ENCODE data around the gene P2RX5. TPM values are rescaled to one million over a fixed set of nuclear protein-coding genes. Genes with fewer than 3 reads are reported as not detected.

The P2RX5 gene
- total RNA-seq, 1 experiment from 2014 or later, result 8.8 TPM

- DNase-seq (ENCODE audit: low spot score) (no peak), ATAC-seq (no peak)
- no peaks in the 10 kb centered on the region for H3K36me3 Mint-ChIP-seq
- CTCF ChIA-PET, result no interaction called here
- no peak for TF ChIP-seq GTF2I (CRISPR knock-in tag; conservative IDR thresholded peaks at IDR 0.05)
- no peak for TF ChIP-seq SOX15 (CRISPR knock-in tag; IDR thresholded peaks at IDR 0.05)
- TF ChIP-seq GABPB1 (CRISPR knock-in tag; IDR thresholded peaks at IDR 0.05), result no peak
- TF ChIP-seq OVOL2 (CRISPR knock-in tag; IDR thresholded peaks at IDR 0.05; ENCODE audit: borderline replicate concordance), result no peak
- no peak for TF ChIP-seq USF1 (CRISPR knock-in tag; IDR thresholded peaks at IDR 0.05)
- TF ChIP-seq ZNF396 (CRISPR knock-in tag; IDR thresholded peaks at IDR 0.05; ENCODE audit: borderline replicate concordance), result no peak
- no peak for TF ChIP-seq ZNF512 (CRISPR knock-in tag; IDR thresholded peaks at IDR 0.05; ENCODE audit: borderline replicate concordance)
- TF ChIP-seq CBFB (CRISPR knock-in tag; IDR thresholded peaks at IDR 0.05; ENCODE audit: low read depth), result no peak
- no peak for TF ChIP-seq ZMAT4 (CRISPR knock-in tag; IDR thresholded peaks at IDR 0.05)
- TF ChIP-seq ZNF232 (CRISPR knock-in tag; IDR thresholded peaks at IDR 0.05), result no peak
- no peak for TF ChIP-seq NR3C1 (CRISPR knock-in tag; conservative IDR thresholded peaks at IDR 0.05; ENCODE audit: low read depth)
- TF ChIP-seq PREB (CRISPR knock-in tag; IDR thresholded peaks at IDR 0.05; ENCODE audit: borderline replicate concordance), result no peak
- no peak for TF ChIP-seq RELA (CRISPR knock-in tag; IDR thresholded peaks at IDR 0.05; ENCODE audit: borderline replicate concordance)
- TF ChIP-seq FOXP1 (CRISPR knock-in tag; IDR thresholded peaks at IDR 0.05; ENCODE audit: borderline replicate concordance), result no peak
- TF ChIP-seq ZSCAN18 (CRISPR knock-in tag; IDR thresholded peaks at IDR 0.05), result no peak
- TF ChIP-seq GRHL2 (CRISPR knock-in tag; IDR thresholded peaks at IDR 0.05; ENCODE audit: insufficient replicate concordance, severe bottlenecking), result no peak
- TF ChIP-seq NR2C2 (CRISPR knock-in tag; IDR thresholded peaks at IDR 0.05), result no peak
- TF ChIP-seq FOXJ3 (CRISPR knock-in tag; IDR thresholded peaks at IDR 0.05; ENCODE audit: borderline replicate concordance), result no peak
- no peak for TF ChIP-seq ZBTB43 (CRISPR knock-in tag; IDR thresholded peaks at IDR 0.05)
- no peaks in the 10 kb centered on the region for H3K27me3 Mint-ChIP-seq (ENCODE audit: low read depth)
- no peak overlapping the region for H3K4me3 Mint-ChIP-seq
- peaks cover under 1% of the 10 kb centered on the region for H3K4me1 Mint-ChIP-seq
- no peaks in the 10 kb centered on the region for H3K9me3 Mint-ChIP-seq
- H3K27ac Mint-ChIP-seq, result no peak overlapping the region
- POLR2A ChIA-PET, result no interaction called here
Measured at GRCh38 chr17:3745071-3745470, 49.1 kb upstream of the P2RX5 start.

- H3K4me3 Mint-ChIP-seq, result no peak overlapping the region
- POLR2A ChIA-PET, result no interaction called here
- CTCF ChIA-PET, result interaction anchor here (1.3 kb wide), 1 partner anchor 102 kb away, joined by 3 read pairs; the partner anchor contains the start of gene NCBP3
- H3K27me3 Mint-ChIP-seq (ENCODE audit: low read depth), result no peaks in the 10 kb centered on the region
- H3K36me3 Mint-ChIP-seq, result no peaks in the 10 kb centered on the region
- DNase-seq (ENCODE audit: low spot score), result no peak
- H3K27ac Mint-ChIP-seq, result no peak overlapping the region
- no peak for ATAC-seq
- H3K9me3 Mint-ChIP-seq, result no peaks in the 10 kb centered on the region
- peaks cover 9% of the 10 kb centered on the region for H3K4me1 Mint-ChIP-seq
- TF ChIP-seq ZNF396 (CRISPR knock-in tag; IDR thresholded peaks at IDR 0.05; ENCODE audit: borderline replicate concordance), result no peak
- no peak for TF ChIP-seq FOXJ3 (CRISPR knock-in tag; IDR thresholded peaks at IDR 0.05; ENCODE audit: borderline replicate concordance)
- TF ChIP-seq CREM (CRISPR knock-in tag; IDR thresholded peaks at IDR 0.05), result no peak
- TF ChIP-seq AFF4 (CRISPR knock-in tag; IDR thresholded peaks at IDR 0.05; ENCODE audit: borderline replicate concordance), result no peak
- TF ChIP-seq ZNF138 (CRISPR knock-in tag; conservative IDR thresholded peaks at IDR 0.05), result no peak
- no peak for TF ChIP-seq ESRRA (CRISPR knock-in tag; IDR thresholded peaks at IDR 0.05; ENCODE audit: borderline replicate concordance)
- no peak for TF ChIP-seq SOX15 (CRISPR knock-in tag; IDR thresholded peaks at IDR 0.05)
- TF ChIP-seq MYBL2 (CRISPR knock-in tag; IDR thresholded peaks at IDR 0.05), result no peak
- TF ChIP-seq ELF4 (CRISPR knock-in tag; IDR thresholded peaks at IDR 0.05; ENCODE audit: low read depth), result no peak
- no peak for TF ChIP-seq RORB (CRISPR knock-in tag; IDR thresholded peaks at IDR 0.05)
- TF ChIP-seq ZNF219 (CRISPR knock-in tag; IDR thresholded peaks at IDR 0.05; ENCODE audit: borderline replicate concordance), result no peak
Measured at GRCh38 chr17:3744014-3744413, 48.1 kb upstream of the P2RX5 start.

Measured in WTC11 (cell line).